Breast epithelium (tissue), 3 donors: ENCODE data around the gene PMFBP1.

Experiments used
- POLR2A ChIP-seq: fragments of 450-650 bp; IDR thresholded peaks from one replicate; pipeline ENCODE4 v1.6.1; 2016; ENCODE audit warnings: antibody characterized with exemption, mild to moderate bottlenecking, moderate library complexity
- POLR2AphosphoS5 ChIP-seq, 3 donors: sonication (generic); formaldehyde crosslinking; IDR thresholded peaks; one replicate each; pipeline ENCODE4 v1.6.1; 2017; ENCODE audit warnings: antibody characterized with exemption in 3 of 3
- TF ChIP-seq, protein P1 (sequence below), 3 donors: fragments of 450-650 bp; IDR thresholded peaks; one replicate each; pipeline ENCODE4 v1.5.1; 2016 to 2017; ENCODE audit warnings: antibody characterized with exemption in 3 of 3, mild to moderate bottlenecking in 3 of 3, moderate library complexity in 3 of 3

DNA sequence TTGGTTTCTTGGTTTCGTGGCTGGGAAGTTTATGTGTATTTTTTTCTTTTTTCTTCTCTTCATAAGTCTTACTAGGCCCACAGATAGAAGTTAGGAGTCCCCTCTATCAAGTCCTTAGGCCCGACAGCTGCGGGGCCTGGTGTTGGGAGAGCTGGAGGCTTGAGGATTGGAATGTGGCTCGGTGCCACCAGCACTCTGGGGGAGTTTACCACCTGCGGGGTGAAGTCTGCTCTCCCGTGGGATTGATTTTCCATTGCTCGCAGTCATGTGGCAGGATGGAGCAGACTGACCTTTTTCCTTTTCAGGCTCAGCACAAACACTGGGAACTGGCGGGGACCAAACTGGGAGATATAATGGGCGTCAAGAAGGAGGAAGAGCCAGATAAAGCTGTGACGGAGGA lies 70.8 kb downstream of the PMFBP1 start:
- TF ChIP-seq POLR2A, result no peak
- no peak for TF ChIP-seq POLR2AphosphoS5 (IDR thresholded peaks at IDR 0.05)
- TF ChIP-seq, protein P1, sequence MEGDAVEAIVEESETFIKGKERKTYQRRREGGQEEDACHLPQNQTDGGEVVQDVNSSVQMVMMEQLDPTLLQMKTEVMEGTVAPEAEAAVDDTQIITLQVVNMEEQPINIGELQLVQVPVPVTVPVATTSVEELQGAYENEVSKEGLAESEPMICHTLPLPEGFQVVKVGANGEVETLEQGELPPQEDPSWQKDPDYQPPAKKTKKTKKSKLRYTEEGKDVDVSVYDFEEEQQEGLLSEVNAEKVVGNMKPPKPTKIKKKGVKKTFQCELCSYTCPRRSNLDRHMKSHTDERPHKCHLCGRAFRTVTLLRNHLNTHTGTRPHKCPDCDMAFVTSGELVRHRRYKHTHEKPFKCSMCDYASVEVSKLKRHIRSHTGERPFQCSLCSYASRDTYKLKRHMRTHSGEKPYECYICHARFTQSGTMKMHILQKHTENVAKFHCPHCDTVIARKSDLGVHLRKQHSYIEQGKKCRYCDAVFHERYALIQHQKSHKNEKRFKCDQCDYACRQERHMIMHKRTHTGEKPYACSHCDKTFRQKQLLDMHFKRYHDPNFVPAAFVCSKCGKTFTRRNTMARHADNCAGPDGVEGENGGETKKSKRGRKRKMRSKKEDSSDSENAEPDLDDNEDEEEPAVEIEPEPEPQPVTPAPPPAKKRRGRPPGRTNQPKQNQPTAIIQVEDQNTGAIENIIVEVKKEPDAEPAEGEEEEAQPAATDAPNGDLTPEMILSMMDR (IDR thresholded peaks at IDR 0.05), result no peak
